GM12878 (cell line): ENCODE data around the gene DYNC1H1. TPM values are rescaled to one million over a fixed set of nuclear protein-coding genes. Genes with fewer than 3 reads are reported as not detected.

Experiments used
- ATAC-seq: fragments of 200-7000 bp; cut with Tn5 transposase; 3 replicates; pipeline ENCODE4 v1.9.1; 2020; ENCODE audit warnings: mild to moderate bottlenecking, moderate library complexity
- BruUV-seq: library from RNA; stranded (reverse); fragments of 400-500 nt; replicated peaks from 2 replicates; lab custom pipeline; 2021; lab: Mats Ljungman, UMichigan
- CTCF ChIA-PET: fragments of 300-600 bp; sonication (Branson Sonifier 250); formaldehyde crosslinking; extraction: SDS; loops from one replicate; lab custom pipeline; 2021; ENCODE audit warnings: inconsistent platforms; lab: Yijun Ruan, JAX
- POLR2A ChIA-PET: fragments of 350-600 bp; formaldehyde crosslinking; extraction: SDS; loops from one replicate; lab custom pipeline; 2021; ENCODE audit warnings: inconsistent platforms; lab: Charles Lee
- RAD21 ChIA-PET: fragments of 300-600 bp; sonication (Branson Sonifier 250); formaldehyde crosslinking; loops from one replicate; lab custom pipeline; 2023; ENCODE audit warnings: antibody characterized with exemption; ENCODE audit not compliant: unreplicated experiment; lab: Charles Lee
- SMC1A ChIA-PET: fragments of 300-600 bp; sonication (Branson Sonifier 250); formaldehyde crosslinking; loops from one replicate; lab custom pipeline; 2023; ENCODE audit not compliant: unreplicated experiment, uncharacterized antibody; lab: Charles Lee
- DNase-seq: peaks from one replicate; pipeline ENCODE4 v3.0.0-alpha.2; 2011; ENCODE audit warnings: low read depth, low spot score
- FAIRE-seq: peaks from 3 replicates; lab custom pipeline; 2011; peaks lifted over from hg19 to GRCh38; lab: Jason Lieb, UNC
- H2AFZ ChIP-seq: 2 replicates; pipeline ENCODE4 v1.6.0; 2011; ENCODE audit warnings: low read depth, low read length, control low read depth; ENCODE audit not compliant: control insufficient read depth
- H3K27ac ChIP-seq: 2 replicates; pipeline ENCODE4 v1.5.1; 2011; ENCODE audit warnings: control low read depth; ENCODE audit not compliant: control insufficient read depth, insufficient read depth
- H3K27me3 ChIP-seq, 2 experiments: replicated peaks in 1 of 2; 2 replicates each; pipeline versions ENCODE4 v1.6.0 to v1.6.1; 2011; ENCODE audit warnings: low read length in 1 of 2; ENCODE audit not compliant: control insufficient read depth in 2 of 2, insufficient read depth in 2 of 2
- H3K36me3 ChIP-seq, 2 experiments: 2 replicates each; pipeline ENCODE4 v1.5.1; 2011; ENCODE audit warnings: low read length in 1 of 2; ENCODE audit not compliant: control insufficient read depth in 2 of 2, insufficient read depth in 2 of 2
- H3K4me1 ChIP-seq: 2 replicates; pipeline ENCODE4 v1.6.1; 2011; ENCODE audit warnings: mild to moderate bottlenecking, low read length, moderate library complexity, mixed read lengths; ENCODE audit not compliant: control insufficient read depth, insufficient read depth
- H3K4me2 ChIP-seq: 2 replicates; pipeline ENCODE4 v1.6.0; 2011; ENCODE audit warnings: control low read depth; ENCODE audit not compliant: control insufficient read depth, insufficient read depth
- H3K4me3 ChIP-seq: fragments of 200-600 bp; sonication (generic); 2 replicates; pipeline ENCODE4 v1.5.1; 2016
- H3K79me2 ChIP-seq: 2 replicates; pipeline ENCODE4 v1.6.0; 2011; ENCODE audit warnings: low read length; ENCODE audit not compliant: control insufficient read depth, insufficient read depth
- H3K9ac ChIP-seq: 2 replicates; pipeline ENCODE4 v1.8.0; 2011; ENCODE audit warnings: low read length, control low read depth, mixed read lengths; ENCODE audit not compliant: control insufficient read depth, insufficient read depth
- H3K9me3 ChIP-seq: replicated peaks from 3 replicates; pipeline ENCODE4 v1.5.1; 2011; ENCODE audit warnings: mild to moderate bottlenecking, low read length; ENCODE audit not compliant: control insufficient read depth, insufficient read depth
- H4K20me1 ChIP-seq: 2 replicates; pipeline ENCODE4 v1.6.0; 2011; ENCODE audit not compliant: control insufficient read depth, insufficient read depth
- E2F4 ChIP-seq: IDR thresholded peaks from 2 replicates; pipeline ENCODE4 v1.6.1; 2012; ENCODE audit warnings: low read depth, low read length, improper control_type of control experiment
- KLF5 ChIP-seq: fragments of 450-650 bp; IDR thresholded peaks from 2 replicates; pipeline ENCODE4 v1.6.1; 2014; ENCODE audit warnings: mild to moderate bottlenecking; ENCODE audit not compliant: partially characterized antibody
- MEF2B ChIP-seq: fragments of 450-650 bp; IDR thresholded peaks from 2 replicates; pipeline ENCODE4 v1.6.1; 2018; ENCODE audit warnings: mild to moderate bottlenecking, moderate library complexity; ENCODE audit not compliant: partially characterized antibody, poor library complexity, severe bottlenecking
- NKRF ChIP-seq: fragments of 450-650 bp; conservative IDR thresholded peaks from 2 replicates; pipeline ENCODE4 v1.6.1; 2017; ENCODE audit warnings: mild to moderate bottlenecking, moderate library complexity
- SPI1 ChIP-seq: IDR thresholded peaks from 2 replicates; pipeline ENCODE4 v1.6.1; 2011; ENCODE audit warnings: low read depth, mild to moderate bottlenecking, low read length, moderate library complexity, borderline replicate concordance; ENCODE audit not compliant: insufficient read depth
- TCF12 ChIP-seq: IDR thresholded peaks from 2 replicates; pipeline ENCODE4 v1.6.1; 2011; ENCODE audit warnings: low read depth, mild to moderate bottlenecking, low read length
- ZBTB4 ChIP-seq: fragments of 450-650 bp; formaldehyde crosslinking; IDR thresholded peaks from 2 replicates; pipeline ENCODE4 v1.4.0; 2022; ENCODE audit warnings: mild to moderate bottlenecking, moderate library complexity
- WGBS: methylation state at CpG from one replicate; pipeline ENCODE4 v1.1.6; 2016; ENCODE audit warnings: low lambda C conversion rate; ENCODE audit not compliant: insufficient replicate concordance, insufficient coverage; ENCODE audit errors: missing lambda C conversion rate; 5-methylcytosine and 5-hydroxymethylcytosine counted together
- in situ Hi-C: fragments of 300-500 bp; cut with MboI; formaldehyde crosslinking; loops from 9 replicates; pipeline ENCODE4 v1.14.3; 2018; ENCODE audit warnings: mixed read lengths
- intact Hi-C: fragments of 100-400 bp; cut with micrococcal nuclease; formaldehyde crosslinking; loops from one replicate; pipeline ENCODE4 v1.14.2; 2022; ENCODE audit not compliant: unreplicated experiment
- polyA plus RNA-seq, 11 experiments: library from polyadenylated mRNA; depleted of rRNA in 4 of 11; unstranded in 6 of 11; stranded (reverse) in 5 of 11; fragments of >200 nt; fragmentation: Nextera tagmentation in 4 of 11; fragmentation: Illumina TruSeq in 1 of 11; extraction: Ambion mirVana in 4 of 11; extraction: Trizol in 1 of 11; gene quantifications; 1 replicate in 1 of 11; 2 replicates in 10 of 11; pipeline versions ENCODE4 v1.2.1 to v1.2.3, GENCODE V29; 2011 to 2016; ENCODE audit warnings: inconsistent platforms in 2 of 11, missing spikeins in 2 of 11, low read depth in 1 of 11
- total RNA-seq, 4 experiments: library from RNA; depleted of rRNA in 3 of 4; stranded (reverse); fragments of >200 nt in 3 of 4; fragmentation: Illumina TruSeq in 1 of 4; extraction: Trizol in 1 of 4; gene quantifications; 2 replicates each; pipeline versions ENCODE4 v1.2.1 to v1.2.3, GENCODE V29; 2013 to 2021

The DYNC1H1 gene
- total and polyA plus RNA-seq, 10 of the 15 experiments (the other 5 are each of a cell fraction or from before 2014, with no cell fraction given) = 38.4 to 291 (median 111) TPM

- no peak for FAIRE-seq
- ChIA-PET POLR2A (interaction anchor here (0.7 kb wide), 1 partner anchor 281 kb away, joined by 3 read pairs; no protein-coding TSS in a partner anchor), CTCF (interaction anchor here (0.8 to 2.9 kb wide), 6 partner anchors 8 to 320 kb away, joined by 3 to 25 read pairs (median 4); no protein-coding TSS in a partner anchor), SMC1A (interaction anchor here (1.2 to 2.1 kb wide), 2 partner anchors 126 to 263 kb away, joined by 3 to 4 read pairs; partner anchors contain the start of gene DYNC1H1), RAD21 (no interaction called here)
- in situ Hi-C loops = no loop called here
- intact Hi-C loops = loop anchor here (2.0 to 5.0 kb wide), 3 partner anchors 125 to 327 kb away; partner anchors contain the start of genes DYNC1H1, PPP2R5C and ZNF839
- ATAC-seq = no peak
- no peak for TF ChIP-seq ZBTB4 (CRISPR knock-in tag)
- no peak for TF ChIP-seq NKRF
- TF ChIP-seq KLF5 = no peak
- TF ChIP-seq TCF12 = no peak
- no peak for TF ChIP-seq MEF2B
- no peak for TF ChIP-seq SPI1
- TF ChIP-seq E2F4 = no peak
- no peaks in the 10 kb centered on the region for H3K9me3 ChIP-seq
- peaks cover 34% of the 10 kb centered on the region for H3K79me2 ChIP-seq
- 93% methylated on average over 11 of the region's 11 CpGs for WGBS
- H3K9ac ChIP-seq = no peak overlapping the region
- peaks cover 5% of the 10 kb centered on the region for H4K20me1 ChIP-seq
- H3K4me1 ChIP-seq = peaks cover 9% of the 10 kb centered on the region
- no peak overlapping the region for H2AFZ ChIP-seq
- no peaks in the 10 kb centered on the region for H3K27me3 ChIP-seq
- H3K36me3 ChIP-seq = peaks cover 5 to 11% of the 10 kb centered on the region in 2 experiments
- no peak overlapping the region for H3K4me3 ChIP-seq
- BruUV-seq = no TSS peak
- H3K27ac ChIP-seq = no peak overlapping the region
- no peak overlapping the region for H3K4me2 ChIP-seq
- no peak for DNase-seq
These were observed 125.4 kb downstream of the DYNC1H1 start for GRCh38 chr14:102089621-102090343.
